CD4-positive, alpha-beta T cell treated with Interleukin-1 beta for 1 hour (primary cell): Measurements from ENCODE around the gene CLHC1.

Experiments
- DNase-seq, 2 donors: peaks; one replicate each; pipeline ENCODE4 v3.0.0-alpha.2; 2020 to 2022

The CLHC1 gene

DNA sequence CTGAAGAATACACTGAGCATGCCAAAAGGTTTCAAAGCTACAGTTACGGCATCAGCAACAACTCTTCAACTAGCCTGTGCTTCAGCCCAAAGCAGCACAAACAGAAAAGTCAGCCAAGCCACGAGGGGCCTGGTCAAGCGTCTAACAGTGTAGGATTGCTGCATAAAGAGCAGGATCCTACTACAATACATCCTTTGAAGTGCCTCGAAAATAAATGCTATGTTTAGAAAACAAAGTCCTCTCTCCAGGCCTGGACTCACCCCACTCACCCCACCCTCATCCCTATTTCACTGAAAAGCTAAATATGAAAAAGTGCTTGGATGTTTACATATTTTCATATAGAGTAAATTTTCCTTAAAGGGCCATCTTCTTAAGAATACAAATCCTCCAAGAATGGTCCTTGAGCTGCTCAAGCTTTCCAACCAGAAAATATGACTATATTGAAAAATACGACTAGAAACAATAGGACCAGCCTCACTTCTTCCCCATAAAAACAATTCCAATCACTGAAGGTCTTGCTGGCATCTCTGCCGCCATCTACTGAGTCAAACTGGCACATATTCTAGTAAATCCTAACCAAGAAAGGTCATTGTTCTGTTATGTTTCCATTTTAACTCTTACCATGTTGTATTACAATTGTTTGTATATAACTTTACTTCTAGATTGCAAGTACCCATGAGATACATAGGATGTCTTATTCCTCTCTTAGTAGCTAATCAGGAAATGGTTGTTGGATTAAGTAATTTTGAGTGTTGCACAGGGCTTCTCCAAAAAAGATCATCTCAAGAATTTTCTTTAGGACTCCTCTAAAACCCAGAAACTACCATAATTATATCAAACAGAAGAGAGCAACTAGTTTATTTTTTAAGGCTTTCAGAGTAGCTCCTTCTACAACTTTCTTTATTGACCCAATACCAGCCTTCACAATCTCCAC, 63.6 kb downstream of the CLHC1 start:
- peak; percentile 52 to 62 for DNase-seq

DNA sequence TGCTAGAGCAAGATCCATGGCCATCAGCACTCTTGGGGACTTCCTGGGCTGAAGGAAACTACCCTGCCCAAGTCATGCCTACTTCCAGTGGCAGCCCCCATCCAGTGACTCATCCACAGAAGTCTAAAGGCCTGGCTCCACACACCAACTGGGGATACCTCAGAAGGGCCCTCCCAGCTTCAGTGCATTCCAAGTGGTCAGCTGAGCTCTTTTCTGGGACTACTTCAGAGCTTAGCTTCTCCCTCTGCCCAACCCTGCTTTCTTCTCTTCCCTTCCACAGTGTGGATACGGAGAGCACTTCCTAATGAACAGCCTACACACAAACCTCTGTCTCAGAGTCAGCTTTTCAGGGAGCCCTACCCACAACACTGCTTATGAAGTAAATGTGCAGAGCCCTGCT, 66.5 kb downstream of the CLHC1 start:
- peak in 1 of 2 donors; percentile 13 for DNase-seq

DNA sequence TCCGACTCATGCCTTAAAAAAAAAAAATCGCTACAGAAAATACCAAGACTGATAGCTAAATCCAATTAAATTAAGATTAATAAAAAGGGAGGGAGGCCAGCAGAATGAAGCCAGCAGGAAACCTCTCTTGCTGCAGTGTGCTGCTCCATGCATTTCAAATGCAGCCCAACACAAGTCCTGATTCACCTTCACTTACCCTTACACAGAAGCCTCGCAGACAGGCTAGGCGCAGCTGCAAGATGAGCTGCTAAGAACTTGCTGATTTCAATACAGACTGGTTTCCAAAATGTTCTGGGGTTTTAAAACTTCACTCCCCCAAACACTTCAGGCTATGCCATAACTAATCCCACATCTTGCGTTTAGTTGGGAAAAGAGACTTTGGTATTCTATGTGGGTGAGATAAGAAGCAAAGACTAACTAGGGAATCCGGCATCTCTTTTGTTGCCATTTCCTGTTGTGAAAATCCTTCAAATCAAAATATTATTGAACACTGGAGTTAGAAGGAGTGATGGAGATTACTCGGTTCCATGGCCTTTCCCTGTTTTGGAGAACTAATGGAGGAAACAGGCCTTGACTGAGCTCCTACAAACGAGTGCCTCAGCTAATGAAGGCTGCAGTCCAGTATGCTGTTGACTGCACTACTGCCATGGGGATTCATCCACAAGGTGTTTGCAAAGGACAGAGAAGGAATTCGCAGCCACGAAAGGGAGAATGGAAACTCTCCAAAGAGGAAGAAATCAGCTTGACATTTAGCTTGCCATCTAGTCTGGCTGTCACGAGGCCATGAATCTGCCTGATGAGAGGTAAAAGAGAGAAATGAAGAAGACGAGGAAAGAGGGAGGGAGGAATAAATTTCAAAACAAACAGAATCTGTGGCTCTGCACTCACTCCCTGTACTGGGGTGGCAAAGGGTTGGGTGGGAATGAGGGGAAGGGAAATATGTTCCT, 67.3 kb downstream of the CLHC1 start:
- no peak for DNase-seq

- no peak for DNase-seq
These were observed 68.1 kb downstream of the CLHC1 start for GRCh38 chr2:55163941-55164390.

- DNase-seq, result no peak
These were observed 68.8 kb downstream of the CLHC1 start for GRCh38 chr2:55163274-55163721.

GRCh38 chr2:55162284-55163006, 69.6 kb downstream of the CLHC1 start:
- no peak for DNase-seq

- DNase-seq, result no peak
These were observed 70.5 kb downstream of the CLHC1 start for GRCh38 chr2:55161295-55162210.

GRCh38 chr2:55160422-55160821, 71.7 kb downstream of the CLHC1 start:
- DNase-seq, result no peak

- no peak for DNase-seq
These were observed 72.3 kb downstream of the CLHC1 start for GRCh38 chr2:55159752-55160151.

DNA sequence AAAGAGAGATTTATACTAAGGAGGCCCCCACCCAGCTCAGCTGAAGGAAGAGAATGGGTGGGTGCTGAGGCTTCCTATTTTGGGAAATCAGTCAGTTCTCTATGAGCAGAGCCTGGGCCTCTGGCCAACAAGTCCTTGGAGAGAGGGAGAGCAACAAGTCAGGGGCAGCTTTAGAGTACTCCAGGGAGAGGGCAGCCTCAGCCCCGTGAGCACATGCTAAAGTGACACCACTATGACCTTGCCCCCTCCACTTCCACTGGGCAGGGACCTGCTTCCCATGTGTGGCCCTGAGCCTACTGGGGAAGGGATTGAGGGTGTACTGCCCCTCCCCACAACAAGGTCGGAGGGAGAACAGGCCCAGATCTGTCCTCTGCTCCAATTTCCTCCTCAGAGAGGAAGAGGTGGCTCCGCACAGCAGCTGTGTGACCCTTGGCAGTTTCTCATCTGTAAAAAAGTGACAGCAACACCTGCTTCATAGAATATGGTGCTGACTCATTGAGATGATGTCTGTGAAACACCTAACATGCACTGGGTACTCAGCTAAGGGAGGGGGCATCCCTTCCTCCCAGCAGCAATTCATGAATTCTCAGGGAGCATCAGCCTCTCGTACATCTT, 72.9 kb downstream of the CLHC1 start:
- DNase-seq, result no peak

DNA sequence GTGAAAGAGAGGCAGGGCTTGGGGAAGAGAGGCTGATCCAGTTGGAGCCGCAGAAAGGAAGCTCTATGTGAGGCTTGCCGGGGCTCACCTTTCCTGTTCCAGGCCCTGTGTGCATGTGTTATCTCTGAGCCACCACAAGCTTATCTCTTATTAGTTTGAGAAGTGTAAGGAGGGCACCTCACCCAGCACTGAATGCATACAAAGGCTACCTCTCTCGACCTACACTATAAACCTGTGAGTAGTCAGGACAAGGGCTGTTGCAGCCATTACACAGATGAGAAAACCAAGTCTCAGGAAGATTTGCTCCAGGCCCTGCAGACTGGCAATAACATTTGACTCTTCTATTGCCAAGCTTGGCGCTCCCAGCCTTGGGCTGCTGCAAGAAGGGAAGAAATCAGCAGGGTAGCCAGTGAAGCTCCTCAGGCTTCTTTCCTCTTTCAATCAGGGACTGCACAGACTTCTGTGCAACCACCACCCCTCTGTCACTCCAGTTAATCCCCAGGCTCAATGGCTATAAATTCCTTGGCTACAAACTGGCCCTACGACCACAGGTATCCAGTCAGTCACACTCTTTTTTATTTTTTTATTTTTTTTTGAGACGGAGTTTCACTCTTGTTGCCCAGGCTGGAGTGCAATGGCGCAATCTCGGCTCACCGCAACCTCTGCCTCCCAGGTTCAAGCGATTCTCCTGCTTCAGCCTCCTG, 73.8 kb downstream of the CLHC1 start:
- DNase-seq, result no peak

DNA sequence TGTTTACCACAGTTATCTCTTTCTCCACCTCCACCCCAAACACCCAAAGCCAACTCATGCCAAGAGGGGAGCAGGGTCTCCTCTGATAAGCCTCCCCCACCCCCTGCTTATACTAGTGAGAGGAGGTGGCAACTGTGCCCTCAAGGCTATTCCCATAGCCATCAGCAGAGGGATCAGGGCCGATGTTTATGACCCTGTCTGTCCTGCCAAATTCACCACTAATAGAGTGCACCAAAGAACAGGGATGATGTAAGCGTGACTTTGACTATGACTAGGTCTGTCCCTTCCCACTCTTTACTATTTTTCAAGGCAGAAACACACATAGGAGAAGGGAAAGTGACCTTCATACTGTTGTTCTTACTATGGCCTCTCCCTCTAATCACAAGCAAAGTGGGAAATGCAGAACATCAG, 74.6 kb downstream of the CLHC1 start:
- no peak for DNase-seq

DNA sequence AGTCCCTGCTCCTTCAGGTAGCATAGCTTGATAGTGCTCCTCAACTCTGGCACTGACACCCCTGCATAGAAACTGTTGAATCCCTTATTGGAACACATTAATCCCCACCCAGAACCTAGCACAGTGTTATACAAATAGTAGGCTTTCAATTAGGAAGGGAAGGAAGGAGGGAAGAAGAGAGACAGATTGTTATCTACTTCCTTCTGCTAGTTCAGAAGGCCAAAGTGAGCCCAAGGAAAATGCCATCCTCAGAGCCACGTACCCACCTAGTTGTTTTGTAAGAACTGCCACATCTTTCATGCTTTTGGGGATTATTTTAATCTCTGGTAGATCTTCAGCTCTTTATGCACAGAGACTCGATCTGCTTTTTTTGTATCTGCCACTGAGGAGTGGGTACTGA, 75.1 kb downstream of the CLHC1 start:
- no peak for DNase-seq

- DNase-seq, result no peak
These were observed 75.8 kb downstream of the CLHC1 start for GRCh38 chr2:55156326-55156725.

DNA sequence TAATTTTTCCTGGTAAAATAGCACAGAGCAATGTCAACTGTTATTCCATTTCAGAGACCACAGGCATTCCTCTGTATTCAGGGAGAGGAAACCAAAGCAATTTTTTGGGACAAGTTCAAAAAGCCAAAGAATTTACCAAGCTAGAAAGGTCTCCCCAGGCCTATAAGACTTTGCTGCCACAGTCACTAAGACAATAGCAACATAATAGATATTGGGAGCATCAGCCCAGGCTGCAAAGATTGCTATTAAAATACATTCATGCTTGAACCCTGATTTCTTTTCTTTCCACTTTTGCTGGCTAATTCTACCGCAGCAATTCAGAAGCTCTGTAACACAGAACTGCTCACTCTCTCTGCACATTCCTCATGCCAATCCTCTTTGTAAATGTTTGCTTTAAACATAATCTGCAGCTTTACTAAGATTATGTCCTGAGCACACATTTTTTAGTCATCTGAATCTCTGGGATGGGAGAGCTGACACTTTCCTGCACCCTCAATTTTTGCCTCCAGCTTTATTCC, 76.3 kb downstream of the CLHC1 start:
- no peak for DNase-seq

- DNase-seq, result no peak
These were observed 76.9 kb downstream of the CLHC1 start for GRCh38 chr2:55155206-55155605.

GRCh38 chr2:55154525-55155030, 77.5 kb downstream of the CLHC1 start:
- no peak for DNase-seq

GRCh38 chr2:55153584-55154299, 78.4 kb downstream of the CLHC1 start:
- no peak for DNase-seq
